HEK293 (cell line): Measurements from ENCODE around the gene SRMS.

Experiments
- FEZF1 ChIP-seq: fragments of 450-650 bp; formaldehyde crosslinking; IDR thresholded peaks from 2 replicates; pipeline ENCODE4 v1.5.1; 2016; ENCODE audit warnings: missing biosample characterization, missing genetic modification characterization
- GLIS1 ChIP-seq: fragments of 450-650 bp; formaldehyde crosslinking; IDR thresholded peaks from 2 replicates; pipeline ENCODE4 v1.5.1; 2016; ENCODE audit warnings: missing biosample characterization, missing genetic modification characterization
- HOXA7 ChIP-seq: sonication (generic); formaldehyde crosslinking; IDR thresholded peaks from 2 replicates; pipeline ENCODE4 v1.8.1; 2022; ENCODE audit warnings: missing genetic modification reagents, borderline replicate concordance
- INSM2 ChIP-seq: fragments of 450-650 bp; formaldehyde crosslinking; IDR thresholded peaks from 2 replicates; pipeline ENCODE4 v1.5.1; 2016; ENCODE audit warnings: missing biosample characterization, missing genetic modification characterization
- KLF10 ChIP-seq: fragments of 450-650 bp; IDR thresholded peaks from 2 replicates; pipeline ENCODE4 v1.5.1; 2018; ENCODE audit warnings: missing biosample characterization, mild to moderate bottlenecking, missing genetic modification characterization
- KLF9 ChIP-seq: fragments of 450-650 bp; formaldehyde crosslinking; IDR thresholded peaks from 2 replicates; pipeline ENCODE4 v1.5.1; 2016; ENCODE audit warnings: missing biosample characterization, missing genetic modification characterization, low read depth
- PBX3 ChIP-seq: sonication (generic); formaldehyde crosslinking; IDR thresholded peaks from 2 replicates; pipeline ENCODE4 v1.8.1; 2022; ENCODE audit warnings: mild to moderate bottlenecking, moderate library complexity, missing genetic modification reagents
- PRDM1 ChIP-seq: fragments of 450-650 bp; formaldehyde crosslinking; IDR thresholded peaks from 2 replicates; pipeline ENCODE4; 2016; ENCODE audit warnings: missing biosample characterization, missing genetic modification characterization
- PRDM6 ChIP-seq: fragments of 450-650 bp; formaldehyde crosslinking; IDR thresholded peaks from 2 replicates; pipeline ENCODE4 v1.5.1; 2017; ENCODE audit warnings: missing biosample characterization, missing genetic modification characterization
- REPIN1 ChIP-seq: fragments of 450-650 bp; formaldehyde crosslinking; IDR thresholded peaks from 2 replicates; pipeline ENCODE4 v1.5.1; 2017; ENCODE audit warnings: missing biosample characterization, missing genetic modification characterization, low read depth
- SCRT1 ChIP-seq: fragments of 450-650 bp; formaldehyde crosslinking; IDR thresholded peaks from 2 replicates; pipeline ENCODE4 v1.5.1; 2016; ENCODE audit warnings: missing biosample characterization, missing genetic modification characterization, borderline replicate concordance
- YY2 ChIP-seq: fragments of 450-650 bp; formaldehyde crosslinking; IDR thresholded peaks from 2 replicates; pipeline ENCODE4 v1.5.1; 2016; ENCODE audit warnings: missing biosample characterization, missing genetic modification characterization
- ZBTB1 ChIP-seq: fragments of 450-650 bp; formaldehyde crosslinking; IDR thresholded peaks from 2 replicates; pipeline ENCODE4 v1.5.1; 2016; ENCODE audit warnings: missing biosample characterization, missing genetic modification characterization
- ZBTB10 ChIP-seq: fragments of 450-650 bp; formaldehyde crosslinking; IDR thresholded peaks from 2 replicates; pipeline ENCODE4 v1.5.1; 2016; ENCODE audit warnings: missing biosample characterization, missing genetic modification characterization
- ZBTB17 ChIP-seq: fragments of 450-650 bp; formaldehyde crosslinking; IDR thresholded peaks from 2 replicates; pipeline ENCODE4 v1.5.1; 2016; ENCODE audit warnings: missing biosample characterization, missing genetic modification characterization
- ZBTB48 ChIP-seq: fragments of 450-650 bp; formaldehyde crosslinking; IDR thresholded peaks from 2 replicates; pipeline ENCODE4 v1.5.1; 2016; ENCODE audit warnings: missing biosample characterization, missing genetic modification characterization
- ZBTB6 ChIP-seq: fragments of 450-650 bp; formaldehyde crosslinking; IDR thresholded peaks from 2 replicates; pipeline ENCODE4 v1.5.1; 2017; ENCODE audit warnings: missing biosample characterization, missing genetic modification characterization
- ZNF114 ChIP-seq: fragments of 450-650 bp; formaldehyde crosslinking; IDR thresholded peaks from 2 replicates; pipeline ENCODE4 v1.5.0; 2017; ENCODE audit warnings: missing biosample characterization, missing genetic modification characterization
- ZNF157 ChIP-seq: fragments of 450-650 bp; formaldehyde crosslinking; IDR thresholded peaks from 2 replicates; pipeline ENCODE4 v1.5.1; 2016; ENCODE audit warnings: missing biosample characterization, missing genetic modification characterization
- ZNF169 ChIP-seq: fragments of 450-650 bp; formaldehyde crosslinking; IDR thresholded peaks from 2 replicates; pipeline ENCODE4 v1.5.1; 2016; ENCODE audit warnings: missing biosample characterization, missing genetic modification characterization
- ZNF2 ChIP-seq: fragments of 450-650 bp; formaldehyde crosslinking; IDR thresholded peaks from 2 replicates; pipeline ENCODE4 v1.5.1; 2016; ENCODE audit warnings: missing biosample characterization, missing genetic modification characterization
- ZNF324 ChIP-seq: fragments of 450-650 bp; formaldehyde crosslinking; IDR thresholded peaks from 2 replicates; pipeline ENCODE4 v1.5.1; 2016; ENCODE audit warnings: missing biosample characterization, missing genetic modification characterization
- ZNF473 ChIP-seq: fragments of 450-650 bp; formaldehyde crosslinking; IDR thresholded peaks from 2 replicates; pipeline ENCODE4 v1.5.1; 2017; ENCODE audit warnings: missing biosample characterization, missing genetic modification characterization
- ZNF501 ChIP-seq: fragments of 450-650 bp; formaldehyde crosslinking; IDR thresholded peaks from 2 replicates; pipeline ENCODE4 v1.5.1; 2016; ENCODE audit warnings: missing biosample characterization, missing genetic modification characterization
- ZNF585B ChIP-seq: fragments of 450-650 bp; formaldehyde crosslinking; IDR thresholded peaks from 2 replicates; pipeline ENCODE4 v1.5.1; 2016; ENCODE audit warnings: missing biosample characterization, missing genetic modification characterization
- ZNF610 ChIP-seq: fragments of 450-650 bp; formaldehyde crosslinking; IDR thresholded peaks from 2 replicates; pipeline ENCODE4 v1.5.1; 2016; ENCODE audit warnings: missing biosample characterization, missing genetic modification characterization, borderline replicate concordance
- ZNF621 ChIP-seq: fragments of 450-650 bp; formaldehyde crosslinking; IDR thresholded peaks from 2 replicates; pipeline ENCODE4 v1.5.1; 2017; ENCODE audit warnings: missing biosample characterization, missing genetic modification characterization
- ZNF626 ChIP-seq: fragments of 450-650 bp; sonication (Bioruptor Pico); formaldehyde crosslinking; IDR thresholded peaks from 2 replicates; pipeline ENCODE4 v1.5.1; 2018; ENCODE audit warnings: missing biosample characterization, missing genetic modification characterization, inconsistent platforms
- ZNF639 ChIP-seq: fragments of 450-650 bp; formaldehyde crosslinking; IDR thresholded peaks from 2 replicates; pipeline ENCODE4 v1.5.1; 2016; ENCODE audit warnings: missing biosample characterization, missing genetic modification characterization
- ZNF777 ChIP-seq: fragments of 450-650 bp; formaldehyde crosslinking; IDR thresholded peaks from 2 replicates; pipeline ENCODE4 v1.5.1; 2017; ENCODE audit warnings: missing biosample characterization, missing genetic modification characterization, borderline replicate concordance
- ZSCAN23 ChIP-seq: fragments of 450-650 bp; formaldehyde crosslinking; IDR thresholded peaks from 2 replicates; pipeline ENCODE4 v1.5.1; 2016; ENCODE audit warnings: missing biosample characterization, missing genetic modification characterization

SRMS gene

GRCh38 chr20:63501818-63502670, 45.5 kb downstream of the SRMS start (continued):
- TF ChIP-seq YY2 (tag by site-specific recombination) (no peak), ZNF157 (tag by site-specific recombination) (no peak), PRDM6 (no peak), SCRT1 (peak; percentile 81; the same call in 1 of the 2 replicates), ZNF473 (no peak), ZNF2 (no peak), ZNF169 (no peak), REPIN1 (tag by site-specific recombination) (no peak), ZBTB1 (tag by site-specific recombination) (no peak), ZNF324 (tag by site-specific recombination) (no peak), ZNF501 (tag by site-specific recombination) (no peak), ZSCAN23 (tag by site-specific recombination) (no peak), INSM2 (no peak), ZNF626 (tag by site-specific recombination) (no peak), ZBTB48 (tag by site-specific recombination) (no peak), ZNF639 (tag by site-specific recombination) (no peak), ZNF585B (tag by site-specific recombination) (no peak), ZBTB6 (tag by site-specific recombination) (no peak), ZBTB10 (tag by site-specific recombination) (peak; percentile 77), HOXA7 (CRISPR knock-in tag) (no peak), ZNF777 (no peak), FEZF1 (tag by site-specific recombination) (no peak), ZNF114 (tag by site-specific recombination) (no peak), ZNF621 (tag by site-specific recombination) (no peak), PBX3 (no peak), KLF10 (tag by site-specific recombination) (no peak), ZBTB17 (tag by site-specific recombination) (0 out of 2 replicates have a peak, but pooled peaks have one; percentile 29), ZNF610 (tag by site-specific recombination) (no peak), GLIS1 (tag by site-specific recombination) (peak; percentile 87), PRDM1 (tag by site-specific recombination) (no peak), KLF9 (tag by site-specific recombination) (peak; percentile 18; the same call in 1 of the 2 replicates)
